Activated CD4-positive, alpha-beta T cell treated with anti-CD3 and anti-CD28 coated beads, Interleukin-2, amount 50 U/mL, for 48 hours (primary cell): ENCODE data around the gene DCLK2.

ENCODE experiments used
- DNase-seq, 2 experiments: peaks; one replicate each; pipeline ENCODE4 v3.0.0-alpha.2; 2020

Gene DCLK2

DNA sequence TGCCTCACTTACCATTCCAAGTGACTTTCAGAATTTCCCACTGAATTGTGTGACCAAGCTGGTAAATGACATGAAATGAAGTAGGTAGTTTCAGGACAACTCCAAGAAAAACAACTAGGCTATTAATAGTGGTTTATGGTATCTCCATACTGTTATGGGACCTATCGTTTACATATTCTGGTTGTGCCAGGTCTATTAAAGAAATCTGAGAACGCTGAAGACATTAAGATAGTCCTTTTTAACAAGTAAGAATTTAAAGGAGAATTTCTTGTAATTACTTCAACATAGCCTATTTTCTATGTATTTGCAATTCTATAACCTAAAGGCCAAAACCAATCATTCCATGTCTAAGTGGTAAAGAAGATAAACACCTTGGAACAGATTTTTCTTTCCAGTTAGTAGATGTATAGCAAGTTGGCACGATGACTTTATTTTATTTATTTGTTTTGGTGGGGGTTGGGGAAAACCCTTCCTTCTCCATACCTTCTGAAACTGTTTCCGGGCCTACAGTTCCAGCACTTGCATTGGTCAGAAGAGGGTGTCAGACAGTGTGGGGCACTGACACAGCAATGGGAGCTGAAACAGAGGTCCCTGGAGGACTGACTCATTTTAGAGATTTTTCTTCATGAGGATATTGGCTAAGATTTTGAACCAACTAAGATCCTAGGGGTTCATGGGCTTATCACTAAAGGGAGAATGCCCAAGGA lies 7.6 kb upstream of the DCLK2 start:
- no peak for DNase-seq

DNA sequence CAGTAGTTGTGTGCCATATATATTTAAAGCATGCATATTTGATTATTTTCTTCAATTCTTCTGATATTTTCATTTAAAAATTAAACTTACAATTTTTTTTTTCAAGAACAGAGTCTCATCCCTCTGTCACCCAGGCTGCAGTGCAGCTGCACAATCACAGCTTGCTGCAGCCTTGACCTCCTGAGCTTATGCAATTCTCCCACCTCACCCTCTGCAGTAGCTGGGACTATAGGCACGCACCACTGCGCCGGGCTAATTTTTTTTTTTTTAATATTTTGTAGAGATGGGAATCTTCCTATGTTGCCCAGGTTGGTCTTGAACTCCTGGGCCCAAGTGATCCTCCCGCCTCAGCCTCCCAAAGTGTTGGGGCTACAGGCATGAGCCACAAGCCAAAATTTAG lies 5.8 kb upstream of the DCLK2 start:
- no peak for DNase-seq

DNA sequence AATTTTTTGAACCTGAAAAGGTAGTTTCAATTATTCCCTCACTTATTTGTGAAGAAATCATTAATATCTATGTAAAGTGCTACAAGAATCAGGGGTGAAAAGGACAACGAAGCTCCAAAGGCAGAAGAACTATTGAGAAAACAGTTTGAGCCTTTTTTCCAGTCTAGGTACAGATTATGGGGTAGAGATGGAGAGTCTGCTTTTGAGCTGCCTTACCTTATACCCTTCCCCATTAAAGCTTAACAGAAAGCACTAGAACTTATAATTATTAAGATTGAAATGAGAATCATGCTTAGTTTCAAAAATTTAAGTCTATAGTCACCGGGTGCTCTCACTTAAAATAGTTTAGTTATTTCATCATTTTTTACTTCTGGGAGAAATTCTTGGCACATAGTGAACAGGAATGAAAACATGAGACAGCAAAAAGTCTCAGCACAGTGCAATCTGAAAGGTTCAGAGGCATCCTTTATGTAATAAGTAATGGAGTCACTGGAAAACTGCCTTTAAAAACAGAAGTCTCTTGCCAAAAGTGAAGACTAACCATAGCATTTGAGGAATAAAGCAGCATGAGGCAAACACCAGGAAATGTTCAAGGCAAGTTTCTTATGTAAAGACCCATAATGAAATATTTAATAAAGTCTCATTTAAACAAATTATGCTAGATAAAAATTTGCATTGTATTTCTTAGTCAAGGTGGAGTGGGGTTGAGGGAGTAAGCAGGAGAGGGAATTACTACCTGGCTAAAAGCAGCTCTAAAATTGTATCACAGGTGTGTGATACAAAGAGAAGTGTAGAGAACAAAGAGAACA lies 5.1 kb upstream of the DCLK2 start:
- no peak for DNase-seq

DNA sequence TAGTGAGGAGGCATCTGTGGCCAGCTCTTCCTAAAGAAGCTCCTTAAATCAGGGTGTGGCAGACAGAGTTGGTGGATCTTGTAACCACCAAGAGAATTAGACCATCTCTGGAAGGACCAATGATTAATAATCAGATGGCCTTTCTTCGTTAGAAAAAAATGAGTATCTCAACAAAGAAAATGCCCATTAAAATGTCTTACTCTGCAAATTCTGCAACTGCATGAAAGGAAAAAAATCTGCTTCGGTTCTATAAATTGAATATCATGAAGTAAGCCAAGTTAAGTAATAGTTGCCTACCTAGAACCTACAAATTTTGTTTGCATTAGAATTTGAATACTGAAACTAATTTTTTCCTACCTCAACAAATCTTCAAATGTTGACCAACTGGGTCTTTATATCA lies 4.2 kb upstream of the DCLK2 start:
- DNase-seq = no peak

DNA sequence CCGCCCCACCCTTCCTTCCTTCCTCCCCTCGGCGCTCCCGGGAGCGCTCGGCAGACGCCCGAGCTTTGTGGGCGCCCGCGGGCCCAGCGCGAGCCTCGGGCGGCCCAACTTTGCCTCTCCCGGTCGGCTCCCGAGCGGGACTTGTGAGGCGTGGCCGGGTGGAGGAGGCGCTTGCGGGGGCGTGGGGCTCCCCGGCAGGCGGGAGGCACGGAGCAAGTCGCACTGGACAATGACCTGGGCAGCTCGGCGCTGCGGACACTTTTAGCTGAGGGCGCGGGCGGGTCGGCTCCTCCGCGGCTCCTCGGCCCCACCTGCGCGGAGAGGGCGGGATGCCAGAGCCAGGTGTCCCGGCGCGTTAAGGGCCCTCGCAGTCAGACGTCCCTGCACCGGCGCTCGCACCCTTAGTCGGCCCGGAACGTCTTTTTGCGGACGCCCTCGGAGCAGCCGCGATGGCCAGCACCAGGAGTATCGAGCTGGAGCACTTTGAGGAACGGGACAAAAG lies 385 bp downstream of the DCLK2 start:
- DNase-seq = peak; percentile 12 to 14

DNA sequence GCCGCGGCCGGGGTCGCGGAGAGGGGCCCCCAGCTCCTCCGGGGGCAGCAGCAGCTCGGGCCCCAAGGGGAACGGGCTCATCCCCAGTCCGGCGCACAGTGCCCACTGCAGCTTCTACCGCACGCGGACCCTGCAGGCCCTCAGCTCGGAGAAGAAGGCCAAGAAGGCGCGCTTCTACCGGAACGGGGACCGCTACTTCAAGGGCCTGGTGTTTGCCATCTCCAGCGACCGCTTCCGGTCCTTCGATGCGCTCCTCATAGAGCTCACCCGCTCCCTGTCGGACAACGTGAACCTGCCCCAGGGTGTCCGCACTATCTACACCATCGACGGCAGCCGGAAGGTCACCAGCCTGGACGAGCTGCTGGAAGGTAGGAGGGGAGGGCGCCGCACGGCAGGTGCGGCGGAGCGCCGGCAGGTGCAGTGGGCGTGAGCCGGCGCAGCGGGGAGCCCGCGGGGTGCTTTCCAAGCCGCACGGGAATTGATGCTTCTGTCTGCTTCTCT lies 886 bp downstream of the DCLK2 start:
- peak; percentile 11 to 31 for DNase-seq

DNA sequence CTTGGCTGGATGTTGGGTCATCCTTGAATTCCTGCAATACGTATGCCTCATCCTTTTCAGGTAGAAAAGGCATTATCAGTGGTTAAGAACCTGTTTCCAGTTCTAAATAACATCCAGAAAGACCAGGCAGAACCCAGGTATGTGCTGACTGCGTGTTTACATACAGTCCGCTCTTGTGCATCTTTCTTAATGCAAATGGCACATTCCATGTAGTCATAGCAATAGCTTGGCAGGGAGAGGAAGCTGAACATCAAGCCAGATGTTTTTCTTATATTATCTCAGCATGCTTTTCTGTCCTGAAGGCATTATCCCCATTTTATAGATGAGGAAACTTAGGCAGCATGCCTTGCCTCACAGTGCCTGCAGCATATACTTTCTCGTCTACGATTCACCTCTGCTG lies 2.1 kb downstream of the DCLK2 start:
- DNase-seq = no peak

DNA sequence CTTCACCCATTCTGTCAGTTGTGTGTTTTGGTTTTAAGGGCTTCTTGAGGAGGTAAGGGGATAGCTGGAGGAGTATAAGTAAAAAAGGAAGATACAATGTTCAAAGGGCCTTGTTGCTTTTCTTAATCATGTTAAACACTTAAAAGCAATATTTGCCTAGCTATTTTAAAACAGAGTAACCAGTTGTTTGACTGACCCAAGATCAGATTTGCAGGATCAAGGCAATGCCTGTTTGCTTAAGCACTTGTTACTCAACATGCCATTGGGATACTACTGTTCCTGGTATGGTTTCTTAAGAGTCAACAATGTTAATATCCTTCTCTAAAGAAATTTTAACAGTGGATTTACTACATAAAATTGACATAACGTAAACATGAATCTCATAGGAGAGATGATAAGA lies 2.6 kb downstream of the DCLK2 start:
- no peak for DNase-seq

DNA sequence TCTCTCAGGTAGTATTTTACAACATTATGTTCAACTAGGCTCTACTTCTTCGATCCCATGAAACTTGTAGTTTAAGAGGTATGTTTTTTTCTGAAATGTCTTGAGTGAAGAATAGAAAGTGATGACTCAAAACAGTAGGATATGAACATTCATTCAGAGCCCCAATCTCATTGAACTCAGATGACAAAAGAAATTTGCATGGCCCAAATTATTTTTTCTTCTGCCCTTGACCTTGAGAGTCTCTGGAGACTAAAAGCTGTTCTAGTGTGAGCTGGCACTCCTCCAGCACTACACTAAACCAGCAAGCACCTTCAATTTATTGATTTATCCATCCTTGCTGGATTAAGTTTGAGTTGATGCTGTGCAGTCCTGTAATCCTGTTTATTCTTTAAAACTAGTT lies 4.0 kb downstream of the DCLK2 start:
- DNase-seq = no peak

DNA sequence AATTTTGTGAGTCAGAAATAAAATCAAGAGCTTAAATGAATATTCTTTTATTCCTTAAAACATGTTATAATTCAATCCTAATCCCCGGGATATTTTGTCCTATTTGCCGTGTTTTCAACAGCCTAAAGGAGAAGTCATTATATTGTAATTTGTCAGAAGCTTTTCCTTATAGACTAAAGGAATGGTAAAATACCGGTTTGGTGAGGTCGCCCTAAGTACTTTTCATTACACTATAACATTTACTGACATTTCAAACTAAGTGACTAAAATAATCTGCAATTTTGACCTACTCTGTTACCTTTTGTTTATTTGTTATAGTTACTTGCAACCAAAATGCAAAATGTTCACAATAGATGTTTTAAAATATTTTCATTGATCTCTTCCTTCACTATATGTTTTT lies 8.8 kb downstream of the DCLK2 start:
- no peak for DNase-seq

DNA sequence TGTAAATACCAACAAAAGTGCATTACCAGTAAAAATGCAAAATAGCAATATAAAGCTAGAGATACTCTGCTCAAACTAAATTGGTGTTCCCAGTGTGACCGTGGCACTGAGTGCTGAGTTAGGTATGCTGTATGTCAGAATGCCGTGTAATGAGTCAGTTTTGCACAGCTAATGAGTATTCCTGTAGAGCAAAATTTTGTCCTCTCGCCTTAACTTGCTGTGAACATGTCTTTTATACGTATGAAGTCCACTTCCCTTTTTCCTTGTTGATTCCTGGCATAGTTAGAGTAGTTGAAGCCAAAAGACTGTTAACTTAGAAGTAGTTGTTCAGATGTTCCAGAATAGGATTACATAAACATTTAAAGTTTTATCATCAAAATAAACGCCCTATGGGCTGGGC lies 11.5 kb downstream of the DCLK2 start:
- no peak for DNase-seq

DNA sequence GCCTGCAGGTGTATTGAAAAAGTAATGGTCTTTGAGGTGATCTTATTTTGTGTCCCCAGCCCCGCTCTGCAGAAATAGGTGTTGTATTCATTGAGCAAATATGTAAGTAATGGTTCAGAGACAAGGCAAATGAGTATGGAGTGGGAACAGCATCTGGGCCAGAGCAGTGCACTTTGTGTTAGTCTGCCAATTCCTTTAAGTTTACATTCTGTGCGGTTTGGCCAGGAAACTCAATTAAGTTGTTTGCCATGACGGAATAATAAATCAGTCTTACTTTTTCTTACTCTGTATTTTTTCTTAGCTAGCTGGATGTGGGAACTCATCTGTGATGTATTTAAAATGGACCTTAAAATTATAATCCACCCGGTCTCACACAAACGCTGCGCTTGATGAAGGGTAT lies 12.6 kb downstream of the DCLK2 start:
- no peak for DNase-seq

DNA sequence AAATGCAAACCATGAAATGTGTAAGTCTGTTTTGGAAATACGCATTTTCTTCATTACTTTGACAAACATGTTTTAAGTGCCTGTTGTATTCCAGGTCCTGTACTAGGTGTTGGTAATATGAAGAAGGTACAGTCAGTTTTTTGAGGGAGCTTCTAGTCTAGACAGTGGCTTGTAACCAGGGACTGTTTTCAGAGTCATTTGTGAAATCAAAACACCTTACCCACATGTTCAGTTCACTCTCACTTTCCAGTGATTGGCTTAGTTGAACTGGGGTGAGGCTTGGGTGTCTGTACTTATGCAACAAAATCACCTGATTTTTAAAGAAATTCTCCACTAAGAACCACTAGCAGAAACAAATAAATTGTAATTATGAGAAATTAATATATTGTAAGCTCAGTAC lies 16.4 kb downstream of the DCLK2 start:
- DNase-seq = no peak

DNA sequence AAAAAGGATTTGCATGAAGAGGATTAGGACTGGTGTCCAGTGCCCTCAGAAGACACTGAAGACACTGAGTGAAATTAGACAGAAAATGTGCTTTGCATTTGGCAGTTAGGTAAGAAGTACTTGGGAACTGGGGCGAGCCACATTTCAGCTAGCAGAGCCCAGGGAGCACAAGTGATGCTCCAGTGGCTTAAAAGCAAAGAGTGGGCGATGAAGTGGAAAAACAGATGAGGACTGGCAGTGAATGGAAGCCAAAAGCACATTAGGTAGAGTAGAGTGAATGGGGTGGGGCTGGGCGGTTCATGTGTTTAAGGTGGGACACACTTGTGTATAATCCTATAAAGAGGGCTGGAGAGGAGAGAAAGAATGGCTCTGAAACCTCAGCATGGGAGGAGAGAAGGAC lies 18.4 kb downstream of the DCLK2 start:
- no peak for DNase-seq

DNA sequence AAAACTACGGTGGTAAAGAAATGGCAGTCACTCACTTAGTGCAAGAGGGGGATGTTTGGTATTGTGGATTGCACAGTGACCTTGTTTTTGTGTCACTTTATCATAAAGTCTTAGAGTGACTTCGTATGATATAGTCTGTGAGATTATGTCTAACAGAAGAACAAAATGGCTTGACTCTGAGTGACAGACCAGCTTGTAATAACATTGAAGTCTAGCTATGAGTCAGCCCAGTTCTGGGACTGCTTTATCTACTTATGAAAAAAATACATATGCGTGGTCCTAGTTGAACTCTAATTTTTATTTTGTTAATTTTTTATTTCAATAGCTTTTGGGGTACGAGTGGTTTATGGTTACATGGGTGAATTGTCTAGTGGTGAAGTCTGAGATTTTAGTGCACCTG lies 20.0 kb downstream of the DCLK2 start:
- no peak for DNase-seq

DNA sequence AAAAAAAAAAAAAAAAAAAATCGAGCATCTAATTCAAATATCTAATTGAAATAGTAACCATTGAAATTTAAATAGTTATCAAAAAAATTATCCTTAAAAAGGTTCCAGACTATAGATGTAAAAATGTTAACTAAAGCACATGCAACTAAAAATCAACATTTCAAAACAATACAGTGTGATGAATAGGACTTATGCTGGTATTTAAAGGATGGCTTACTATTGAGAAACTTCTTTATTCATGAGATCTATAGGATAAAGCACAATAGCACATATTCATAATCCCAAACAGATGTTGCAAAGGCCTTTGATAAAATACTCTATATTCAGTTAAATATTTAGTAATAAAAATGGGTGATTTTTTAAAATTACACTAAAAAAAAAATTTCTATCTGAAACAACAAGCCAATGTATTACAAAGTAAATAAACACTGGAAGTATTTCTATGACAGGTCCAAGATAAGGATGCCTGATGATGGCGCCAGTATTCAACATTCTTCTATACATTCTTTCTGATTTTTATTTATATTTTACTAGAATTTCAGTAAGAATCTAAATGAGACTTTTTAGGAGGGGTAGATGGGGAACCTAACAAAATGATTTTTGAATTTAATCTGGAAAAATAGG lies 26.3 kb downstream of the DCLK2 start:
- no peak for DNase-seq

DNA sequence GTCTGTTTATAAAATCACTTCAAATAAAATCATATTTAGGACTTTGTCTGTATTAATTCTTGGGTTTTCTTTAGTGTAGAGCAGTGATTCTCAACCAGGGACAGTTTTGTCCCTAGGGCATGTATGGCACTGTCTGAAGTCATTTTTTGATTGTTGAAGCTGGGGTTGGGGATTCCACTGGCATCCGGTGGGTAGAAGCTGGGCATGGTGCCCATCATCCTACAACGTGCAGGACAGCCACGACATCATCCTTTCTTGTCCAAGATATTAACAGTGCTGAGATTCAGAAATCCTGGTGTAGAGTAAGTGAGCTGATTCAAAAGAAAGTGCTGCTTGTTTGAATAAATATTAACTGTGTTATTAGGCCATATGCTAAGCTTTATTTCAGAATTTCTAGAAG lies 28.6 kb downstream of the DCLK2 start:
- DNase-seq = no peak

DNA sequence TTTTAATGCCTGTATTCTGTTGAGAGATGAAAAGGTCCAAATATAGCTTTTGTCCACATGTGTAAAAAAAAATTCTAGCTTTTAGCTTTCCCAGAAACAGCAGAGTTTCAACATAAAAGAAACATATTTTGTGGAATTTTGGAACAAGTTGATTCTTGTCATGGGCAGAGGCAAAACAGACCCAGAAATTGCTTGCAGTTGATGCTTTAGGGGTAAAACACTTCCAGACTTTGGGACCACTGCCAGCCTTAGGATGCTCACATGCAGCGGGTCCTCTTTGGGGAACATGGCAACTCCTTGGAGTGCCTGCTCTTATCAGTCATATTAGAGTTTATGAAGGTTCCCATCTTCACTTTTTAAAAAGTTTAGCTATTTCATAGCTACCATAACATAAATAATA lies 30.4 kb downstream of the DCLK2 start:
- no peak for DNase-seq

DNA sequence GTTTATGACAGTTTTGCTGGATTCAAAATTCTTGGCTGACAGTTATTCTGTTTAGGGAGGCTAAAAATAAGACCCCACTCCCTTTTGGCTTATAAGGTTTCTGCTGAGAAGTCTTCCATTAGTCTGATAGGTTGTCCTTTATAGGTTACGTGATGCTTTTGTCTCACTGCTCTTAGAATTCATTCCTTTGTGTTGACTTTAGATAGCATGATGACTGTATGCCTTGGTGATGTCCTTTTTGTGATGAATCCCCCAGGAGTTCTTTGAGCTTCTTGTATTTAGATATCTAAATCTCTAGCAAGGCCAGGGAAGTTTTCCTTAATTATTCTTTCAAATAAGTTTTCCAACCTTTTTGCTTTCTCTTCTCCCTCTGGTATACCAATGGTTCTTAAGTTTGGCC lies 36.4 kb downstream of the DCLK2 start:
- no peak for DNase-seq

DNA sequence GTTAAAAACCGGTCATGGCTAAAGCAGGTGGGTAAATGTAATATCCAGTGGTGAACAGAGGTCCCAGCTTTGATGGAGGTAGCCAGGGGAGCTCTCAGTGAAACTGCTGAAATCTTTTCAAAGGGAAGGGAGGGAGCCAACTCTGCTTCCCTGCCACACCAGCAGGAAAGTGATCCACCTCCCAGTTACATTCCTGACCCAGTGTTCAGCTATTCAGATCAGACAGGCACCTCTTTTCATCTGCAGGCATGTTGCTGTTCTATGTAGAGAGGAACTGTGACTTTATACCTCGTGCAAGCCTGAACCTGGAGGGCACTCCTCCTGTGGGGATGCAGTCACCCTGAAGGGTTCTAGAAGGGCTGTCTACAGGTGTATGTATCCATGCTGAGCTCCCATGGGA lies 37.6 kb downstream of the DCLK2 start:
- no peak for DNase-seq

DNA sequence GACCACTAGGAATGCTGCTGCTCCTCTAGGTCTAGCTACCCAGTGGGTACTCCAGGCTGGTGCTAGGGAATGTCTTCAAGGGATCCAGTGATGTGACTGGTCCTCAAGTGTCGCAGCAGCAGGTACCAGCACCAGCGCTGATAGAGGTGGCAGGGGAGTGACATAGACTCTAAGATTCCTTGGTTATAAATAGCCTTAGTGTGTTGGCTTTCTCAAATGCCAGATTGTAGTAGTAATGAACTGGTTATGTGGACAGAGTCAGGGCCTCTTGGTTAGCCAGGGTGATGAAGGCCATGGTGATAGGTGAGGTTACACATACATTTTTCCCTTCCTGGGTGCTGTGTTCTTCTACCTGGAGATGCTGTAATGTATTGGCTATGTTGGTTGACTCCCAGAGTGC lies 38.3 kb downstream of the DCLK2 start:
- no peak for DNase-seq

DNA sequence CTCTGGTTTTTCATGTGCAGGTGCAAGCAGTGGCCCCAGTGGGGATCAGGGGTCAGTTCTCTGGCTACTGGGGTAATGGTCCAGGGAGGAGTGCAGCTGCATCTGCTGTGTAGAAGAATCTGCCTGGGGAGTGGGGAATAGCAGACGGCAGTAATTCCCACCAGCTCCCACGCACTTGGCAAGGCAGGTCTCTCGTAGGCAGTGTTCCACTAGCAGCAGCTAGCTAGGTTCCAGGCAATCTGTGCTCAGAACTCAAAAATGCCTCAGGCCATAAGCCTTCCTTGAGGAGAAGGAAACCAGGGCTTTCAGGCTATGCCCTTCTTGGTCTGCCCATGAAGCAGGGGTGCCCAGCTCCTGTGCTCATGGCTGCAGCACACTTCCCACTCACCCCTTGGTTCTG lies 38.8 kb downstream of the DCLK2 start:
- DNase-seq = no peak

DNA sequence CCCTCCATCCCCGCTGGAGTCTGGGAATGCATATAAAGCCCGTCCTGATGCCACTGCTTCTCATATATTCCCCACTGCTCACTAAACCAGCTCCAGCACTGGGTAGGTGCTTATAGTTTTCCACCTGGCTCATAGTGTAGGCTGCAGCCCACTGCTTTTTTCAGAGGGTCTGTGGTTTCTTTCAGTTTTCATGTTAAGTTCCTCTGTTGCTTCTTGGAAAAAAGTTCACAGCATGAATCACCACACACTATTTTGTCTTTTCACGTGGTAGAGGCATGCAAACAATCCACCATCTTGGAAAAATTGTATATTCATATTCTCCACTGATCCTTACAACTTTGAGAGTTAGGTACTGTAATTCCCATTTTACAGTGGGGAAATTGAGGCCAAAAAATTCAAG lies 39.4 kb downstream of the DCLK2 start:
- DNase-seq = no peak

DNA sequence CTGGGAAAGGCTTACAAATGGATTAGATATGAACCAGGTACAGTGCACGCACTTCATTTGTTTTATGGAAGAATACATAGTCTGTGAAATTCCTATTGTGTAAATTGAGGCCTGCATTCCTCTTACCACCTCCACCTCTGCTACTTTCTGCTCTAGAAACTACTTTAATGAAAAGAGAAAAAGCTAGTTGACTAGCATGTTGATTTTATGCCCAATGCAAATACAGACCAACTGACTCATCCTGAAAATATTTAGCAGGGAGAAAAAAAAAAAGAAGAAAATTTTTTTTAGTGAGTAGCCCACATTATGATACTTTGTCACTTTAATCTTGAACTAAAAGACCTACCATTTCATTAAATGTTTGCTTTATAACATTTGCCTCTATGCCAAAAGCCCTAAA lies 41.2 kb downstream of the DCLK2 start:
- no peak for DNase-seq
